Renal cortical epithelial cell (primary cell): ENCODE measurements around the gene HLA-DQB2. TPM values are rescaled to one million over a fixed set of nuclear protein-coding genes. Genes with fewer than 3 reads are reported as not detected.
"Not testable (repeated sequence)": the region's sequence is repeated elsewhere in the genome, so short reads cannot be mapped to it uniquely, and the experiment has no call there.

ENCODE experiments used
- DNase-seq: peaks from one replicate; pipeline ENCODE4 v3.0.0-alpha.2; 2011; ENCODE audit warnings: low read depth
- total RNA-seq: library from RNA; depleted of rRNA; stranded (reverse); fragments of >200 nt; gene quantifications from 2 replicates; pipeline ENCODE4 v1.2.3, GENCODE V29; 2014

Gene HLA-DQB2
- not detected in 2 replicates for total RNA-seq

GRCh38 chr6:32763421-32763820, at the start of gene HLA-DQB2:
Gene HLA-DQB2 (minus strand): TSS chr6:32763532. CDS start chr6:32763470, 62 bp downstream.
- peak; percentile 16 for DNase-seq

- no peak for DNase-seq
Observed at GRCh38 chr6:32809171-32809570, 45.8 kb upstream of the HLA-DQB2 start.

GRCh38 chr6:32807020-32807580, 43.8 kb upstream of the HLA-DQB2 start:
- DNase-seq = no peak

- not testable (repeated sequence) for DNase-seq
Observed at GRCh38 chr6:32805404-32805803, 42.1 kb upstream of the HLA-DQB2 start.

- no peak for DNase-seq
Observed at GRCh38 chr6:32803416-32803815, 40.1 kb upstream of the HLA-DQB2 start.

- DNase-seq = no peak
Observed at GRCh38 chr6:32799740-32800139, 36.4 kb upstream of the HLA-DQB2 start.

GRCh38 chr6:32799168-32799567, 35.8 kb upstream of the HLA-DQB2 start:
- DNase-seq = no peak

GRCh38 chr6:32796848-32797776, 33.8 kb upstream of the HLA-DQB2 start:
- DNase-seq = peak; percentile 65

- no peak for DNase-seq
Observed at GRCh38 chr6:32794510-32794909, 31.2 kb upstream of the HLA-DQB2 start.

- no peak for DNase-seq
Observed at GRCh38 chr6:32792901-32793435, 29.6 kb upstream of the HLA-DQB2 start.

- DNase-seq = no peak
Observed at GRCh38 chr6:32790306-32790705, 27.0 kb upstream of the HLA-DQB2 start.

GRCh38 chr6:32785781-32786533, 22.6 kb upstream of the HLA-DQB2 start:
- peak; percentile 87 for DNase-seq

GRCh38 chr6:32782923-32783322, 19.6 kb upstream of the HLA-DQB2 start:
- not testable (repeated sequence) for DNase-seq

GRCh38 chr6:32779036-32779435, 15.7 kb upstream of the HLA-DQB2 start:
- no peak for DNase-seq

GRCh38 chr6:32775071-32775470, 11.7 kb upstream of the HLA-DQB2 start:
- DNase-seq = no peak

- no peak for DNase-seq
Observed at GRCh38 chr6:32774426-32774825, 11.1 kb upstream of the HLA-DQB2 start.

GRCh38 chr6:32772656-32773055, 9.3 kb upstream of the HLA-DQB2 start:
- peak; percentile 30 for DNase-seq

GRCh38 chr6:32764048-32764447, 716 bp upstream of the HLA-DQB2 start:
- DNase-seq = no peak

- no peak for DNase-seq
Observed at GRCh38 chr6:32761548-32761947, 1.8 kb downstream of the HLA-DQB2 start.

GRCh38 chr6:32761072-32761471, 2.3 kb downstream of the HLA-DQB2 start:
- no peak for DNase-seq

GRCh38 chr6:32759669-32760068, 3.7 kb downstream of the HLA-DQB2 start:
- DNase-seq = no peak

- peak; percentile 60 for DNase-seq
Observed at GRCh38 chr6:32752580-32752979, 10.8 kb downstream of the HLA-DQB2 start.
